GM19238 (cell line): Measurements from ENCODE around the gene ABLIM2.

Source experiments
- DNase-seq: peaks from one replicate; pipeline ENCODE4 v3.0.0; 2011; ENCODE audit warnings: low spot score; ENCODE audit not compliant: insufficient read length

Gene ABLIM2

GRCh38 chr4:8073206-8073863 lies 85.3 kb downstream of the ABLIM2 start:
- no peak for DNase-seq

DNA sequence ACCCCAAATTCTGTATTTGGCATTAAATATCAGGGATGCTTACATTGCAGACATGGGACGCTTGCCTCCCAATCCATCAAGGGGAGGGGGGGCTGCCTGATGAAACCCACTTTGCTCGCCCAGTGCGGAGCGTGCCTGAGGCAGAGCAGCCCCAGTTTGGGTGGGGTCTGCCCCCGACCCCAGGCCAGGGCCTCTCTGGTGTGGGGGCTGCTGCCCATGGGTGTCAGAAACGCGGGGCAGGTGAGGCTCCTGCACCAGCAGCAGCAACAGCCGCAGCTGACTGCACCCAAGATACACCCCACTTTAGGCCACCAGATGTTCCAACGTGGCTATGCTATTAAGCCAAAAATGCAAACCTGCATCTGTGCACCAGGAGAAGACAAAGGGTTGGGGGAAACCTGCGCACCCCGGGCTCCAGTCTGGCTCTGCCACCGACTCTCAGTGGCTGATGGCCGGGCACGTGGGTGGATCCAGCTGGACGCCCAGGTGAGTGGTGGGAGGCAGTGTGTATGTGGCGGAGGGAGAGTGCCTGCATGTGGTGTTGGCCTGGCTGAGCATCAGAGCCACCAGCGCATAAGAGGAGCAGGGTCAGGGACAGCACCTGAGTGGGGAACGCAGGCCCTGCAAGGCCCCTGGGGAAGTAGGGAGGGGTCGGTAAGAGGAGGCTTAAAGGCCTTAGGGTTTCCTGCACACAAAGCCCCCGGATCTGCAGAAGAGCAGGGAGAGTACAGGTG lies 86.2 kb downstream of the ABLIM2 start:
- no peak for DNase-seq

- DNase-seq: no peak
Measured at GRCh38 chr4:8071766-8072165, 86.8 kb downstream of the ABLIM2 start.

DNA sequence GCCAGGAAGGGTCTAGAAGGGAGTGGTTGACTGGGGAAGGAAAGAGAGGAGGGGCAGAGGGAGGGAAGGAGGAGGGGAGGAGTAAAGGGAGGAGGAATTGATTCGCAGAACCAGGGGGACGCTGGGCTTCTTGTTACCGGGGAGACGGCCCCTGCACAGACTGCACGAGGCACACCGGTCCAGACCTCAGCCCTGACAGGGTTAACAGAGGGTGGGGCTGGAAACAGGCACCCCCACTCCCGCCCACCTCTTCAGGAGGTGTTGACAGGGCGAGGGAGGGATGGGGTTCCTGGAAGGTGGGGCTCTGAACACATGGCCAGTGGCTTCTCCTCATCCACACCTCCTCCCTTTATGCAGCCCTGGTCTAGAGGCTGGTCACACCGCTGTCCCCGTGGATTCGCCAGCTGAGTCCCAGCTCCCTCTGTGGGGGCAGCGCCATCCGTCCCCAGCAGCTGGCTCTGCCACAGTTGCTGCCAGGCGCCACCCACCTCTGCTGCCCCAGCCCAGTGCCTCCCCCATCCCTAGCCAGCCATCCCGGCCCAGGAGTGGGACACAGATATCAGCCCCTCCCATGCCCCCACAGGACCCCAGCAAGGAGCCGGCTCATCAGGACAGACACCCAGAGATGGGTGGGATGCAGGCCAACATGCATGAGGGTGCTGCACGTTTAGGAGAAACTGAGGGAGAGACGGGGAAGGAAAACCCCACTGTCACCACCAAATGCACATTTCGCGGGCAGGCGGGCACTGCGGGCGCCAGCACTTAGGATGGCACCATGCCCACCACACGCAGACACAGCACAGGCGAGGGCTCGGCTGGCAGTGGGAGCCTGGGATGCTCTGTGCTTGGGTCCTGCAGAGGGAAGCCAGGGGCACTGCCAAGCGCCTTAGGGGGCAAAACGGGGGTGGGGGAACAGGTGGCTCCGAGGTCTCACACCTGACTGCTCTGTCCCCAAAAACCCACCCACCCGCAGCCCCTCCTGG lies 87.6 kb downstream of the ABLIM2 start:
- DNase-seq: no peak

DNA sequence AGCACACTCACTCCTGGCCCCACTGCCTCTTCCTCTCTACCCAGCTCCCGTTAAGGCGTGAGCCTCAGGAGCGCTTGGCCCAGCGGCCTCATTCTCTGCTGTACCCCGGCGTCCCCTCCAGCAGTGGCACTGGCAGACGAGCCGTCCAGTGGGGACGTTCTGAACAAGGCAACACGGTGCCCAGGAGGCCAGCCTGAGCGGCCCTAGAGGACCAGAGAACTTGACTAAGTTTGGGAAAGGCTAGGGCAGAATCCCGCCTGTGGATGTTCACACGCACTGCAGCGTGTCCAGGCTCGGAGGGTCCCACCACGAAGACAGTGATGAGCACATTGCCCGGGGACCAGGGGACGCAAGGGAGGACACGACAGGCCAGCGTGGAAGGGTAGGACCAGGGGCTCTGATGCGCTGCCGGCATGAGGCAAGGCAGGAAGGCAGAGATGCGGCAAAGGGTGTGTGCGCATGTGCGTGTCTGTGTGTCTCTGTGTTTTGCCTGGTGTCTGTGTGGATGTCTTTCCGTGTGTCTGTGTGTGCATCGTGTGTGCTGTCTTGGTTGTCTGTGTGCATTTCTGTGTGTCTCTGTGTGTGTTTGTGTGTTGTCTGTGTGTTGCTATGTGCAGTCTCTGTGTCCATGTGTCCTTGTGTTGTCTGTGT lies 89.4 kb downstream of the ABLIM2 start:
- DNase-seq: no peak

GRCh38 chr4:8067945-8068896 lies 90.4 kb downstream of the ABLIM2 start:
- DNase-seq: no peak

- DNase-seq: no peak
Measured at GRCh38 chr4:8067274-8067936, 91.2 kb downstream of the ABLIM2 start.

- DNase-seq: no peak
Measured at GRCh38 chr4:8066336-8066931, 92.2 kb downstream of the ABLIM2 start.

- no peak for DNase-seq
Measured at GRCh38 chr4:8063974-8064563, 94.5 kb downstream of the ABLIM2 start.

- DNase-seq: no peak
Measured at GRCh38 chr4:8061573-8061972, 97.0 kb downstream of the ABLIM2 start.

DNA sequence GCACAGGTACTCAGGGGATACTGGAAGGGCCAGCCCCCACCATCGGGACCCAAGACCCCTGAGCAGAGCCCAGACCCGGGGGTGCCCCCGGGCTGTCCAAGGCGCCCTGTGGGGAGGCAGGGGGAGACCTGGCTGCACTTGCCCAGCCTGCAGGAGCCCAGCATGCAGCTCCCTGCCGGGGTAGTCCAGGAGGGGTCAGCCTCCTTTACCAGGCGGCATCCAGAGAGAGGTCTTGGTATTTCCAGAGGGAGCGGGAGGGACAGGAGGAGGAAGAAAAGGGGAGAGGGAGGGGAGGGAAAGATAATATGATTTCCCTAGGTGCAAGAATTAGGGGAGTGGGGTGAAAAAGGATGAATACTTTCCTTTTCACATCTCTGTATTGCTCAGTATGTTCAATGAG lies 97.5 kb downstream of the ABLIM2 start:
- DNase-seq: no peak

DNA sequence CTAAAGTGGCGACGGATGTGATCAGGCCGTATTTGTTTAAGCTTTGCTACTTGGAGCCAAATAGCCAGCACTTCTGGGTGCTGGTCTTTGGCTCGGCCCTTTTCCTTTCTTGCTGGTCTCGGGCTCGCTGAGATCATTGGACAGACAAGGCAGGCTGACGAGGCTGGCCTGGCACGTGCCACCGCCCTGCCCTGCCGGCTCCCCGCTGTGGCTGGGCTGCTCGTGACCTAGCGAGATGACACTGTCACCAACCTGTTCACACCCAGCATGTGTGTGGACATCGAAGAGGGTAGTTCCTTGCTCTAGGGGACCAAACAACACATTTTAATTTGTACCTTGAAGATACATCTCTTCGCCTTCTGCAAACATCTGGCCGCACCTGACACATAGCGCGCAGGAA lies 98.0 kb downstream of the ABLIM2 start:
- no peak for DNase-seq

GRCh38 chr4:8058031-8058479 lies 100.6 kb downstream of the ABLIM2 start:
- no peak for DNase-seq

GRCh38 chr4:8055206-8055605 lies 103.4 kb downstream of the ABLIM2 start:
- DNase-seq: no peak

GRCh38 chr4:8053688-8054449 lies 104.7 kb downstream of the ABLIM2 start:
- DNase-seq: no peak

DNA sequence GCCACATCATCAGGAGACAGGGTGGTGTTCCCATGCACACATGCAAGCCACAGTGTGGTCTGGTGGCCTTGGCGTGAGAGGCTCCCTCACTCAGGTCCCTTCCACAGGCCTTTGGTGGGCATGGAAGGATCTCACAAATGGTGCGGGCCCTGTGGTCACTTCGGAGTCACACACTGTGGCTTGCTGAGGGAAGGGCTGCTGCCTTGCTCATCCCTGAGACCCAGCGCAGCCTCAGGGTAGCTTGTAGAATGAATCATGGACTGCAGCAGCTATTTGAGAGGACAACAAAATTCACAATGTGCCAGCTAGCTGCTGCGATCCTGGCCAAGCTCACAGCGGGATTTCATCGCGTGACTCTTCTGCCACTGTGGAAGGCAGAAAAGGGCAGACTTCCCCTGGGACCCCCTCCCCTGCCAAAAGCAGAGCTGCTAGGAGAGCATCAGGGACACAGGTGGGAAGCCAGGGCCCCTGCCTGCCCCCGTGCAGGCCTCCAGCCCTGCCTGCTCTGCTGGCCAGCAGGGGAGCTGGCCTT lies 106.4 kb downstream of the ABLIM2 start:
- no peak for DNase-seq

DNA sequence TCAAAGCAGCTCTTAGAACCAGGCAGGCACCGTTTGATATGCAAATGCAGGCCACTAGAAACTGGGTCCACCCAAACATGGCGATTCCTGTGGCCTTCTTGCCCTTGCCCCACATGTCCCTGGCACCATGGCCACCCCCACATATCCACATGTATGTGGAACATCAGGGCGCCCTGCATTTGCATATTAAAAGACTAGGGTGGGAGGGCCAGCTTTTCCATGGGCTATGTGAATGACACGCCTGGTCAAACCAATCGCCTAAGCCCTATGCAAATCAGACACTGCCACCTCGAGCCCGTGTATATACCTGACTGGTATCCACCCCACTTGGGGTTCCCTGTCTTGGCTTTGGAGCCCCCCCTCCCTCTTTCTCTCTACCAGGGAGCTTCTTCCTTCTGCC lies 107.0 kb downstream of the ABLIM2 start:
- DNase-seq: no peak
